Heart right ventricle (tissue), 16 donors: Measurements from ENCODE around the gene EGLN1. TPM values are rescaled to one million over a fixed set of nuclear protein-coding genes. Genes with fewer than 3 reads are reported as not detected.

Source experiments
- ATAC-seq, 8 donors: fragments of 200-7000 bp; cut with Tn5 transposase; one replicate each; pipeline ENCODE4 v1.9.1; 2020; ENCODE audit warnings: mild to moderate bottlenecking in 8 of 8, moderate library complexity in 8 of 8, moderate number of reproducible peaks in 1 of 8
- DNase-seq, 2 donors: peaks; one replicate each; pipeline ENCODE4 v3.0.0-alpha.2; 2020
- H3K27ac ChIP-seq, 10 donors: fragments of 200-600 bp; sonication (generic) in 2 of 10; one replicate each; pipeline versions ENCODE4 v1.5.0 to v1.8.0; 2020 to 2022; ENCODE audit warnings: mild to moderate bottlenecking in 3 of 10
- H3K27me3 ChIP-seq, 7 donors: fragments of 200-600 bp; one replicate each; pipeline ENCODE4 v1.8.0; 2021 to 2022; ENCODE audit warnings: mild to moderate bottlenecking in 2 of 7
- H3K36me3 ChIP-seq, 9 donors: fragments of 200-600 bp; sonication (generic) in 1 of 9; one replicate each; pipeline versions ENCODE4 v1.5.0 to v1.8.0; 2020 to 2022; ENCODE audit warnings: mild to moderate bottlenecking in 2 of 9
- H3K4me1 ChIP-seq, 9 donors: fragments of 200-600 bp; sonication (generic) in 1 of 9; one replicate each; pipeline versions ENCODE4 v1.5.0 to v1.8.0; 2020 to 2022; ENCODE audit warnings: mild to moderate bottlenecking in 4 of 9
- H3K4me3 ChIP-seq, 10 donors: fragments of 200-600 bp; sonication (generic) in 2 of 10; one replicate each; pipeline versions ENCODE4 v1.5.0 to v1.8.0; 2020 to 2022; ENCODE audit warnings: mild to moderate bottlenecking in 7 of 10, moderate library complexity in 2 of 10
- H3K9me3 ChIP-seq, 11 donors: fragments of 200-600 bp in 10 of 11; sonication (generic) in 2 of 11; one replicate each; pipeline versions ENCODE4 v1.5.0 to v1.8.0; 2013 to 2022; ENCODE audit warnings: mild to moderate bottlenecking in 2 of 11, control low read depth in 1 of 11, moderate library complexity in 1 of 11
- CTCF ChIP-seq, 9 donors: fragments of 200-600 bp; sonication (generic) in 2 of 9; IDR thresholded peaks; one replicate each; pipeline versions ENCODE4 v1.5.0 to v1.8.0; 2021 to 2022; ENCODE audit warnings: antibody characterized with exemption in 9 of 9, mild to moderate bottlenecking in 5 of 9, moderate library complexity in 1 of 9
- WGBS, 2 donors: extraction: QIAGEN DNeasy Blood & Tissue Kit; methylation state at CpG; one replicate each; pipeline ENCODE4 v1.1.7; 2013; ENCODE audit warnings: inconsistent platforms in 1 of 2; 5-methylcytosine and 5-hydroxymethylcytosine counted together
- intact Hi-C, 10 donors: fragments of 100-400 bp; cut with DNase I; formaldehyde crosslinking; loops; one replicate each; pipeline versions ENCODE4 v1.11.1 to v1.14.2; 2022
- polyA plus RNA-seq, 2 donors: library from polyadenylated mRNA; stranded (reverse); fragments of 200-250 nt; gene quantifications; one replicate each; pipeline ENCODE4 v1.2.3, GENCODE V29; 2013
- total RNA-seq, 10 donors: library from RNA; stranded (reverse); fragmentation: NEBNext Ultra II Directional in 3 of 10; extraction: Animal tissue kit (Norgen Biotek cat#: 25700) in 3 of 10; gene quantifications; one replicate each; pipeline versions ENCODE4 v1.2.1 to v1.2.4, GENCODE V29; 2021 to 2023
- donor health status: Arrhythmogenic right ventricular cardiomyopathy.
- donor health status: ischemic (EF 13 %, LVEDD 7.1; RV severe dilation, severe dysfunction).
- donor health status: healthy with polysubstance abuse.
- donor health status: DM: no; HTN: yes; CAD: no.
- donor health status: DM: no; HTN: no; CAD: no.
- donor health status: ischemic (EF 25% LVEDD 6.9; RV normal size, moderate dysfunction).
- donor health status: ischemic (EF 25% LVEDD 5.7; RV mildly dilated, moderate dysfunction).
- donor health status: healthy.
- donor health status: DM: yes; HTN: yes; CAD: no.
- donor health status: Ischemic cardiomyopathy.
- donor health status: ischemic (EF 35%, LVEDD 5.7; RV mildly dilated, moderate dysfunction).
- donor health status: nonischemic (EF 11% LVEDD 7.7; RV severe dilation, severe dysfunction).
- donor health status: DM: yes; HTN: yes; CAD: no.
- donor health status: PGD.
- donor health status: ischemic (EF 29% LVEDD 5.4; RV normal size, mild dysfunction).
- donor health status: nonischemic (EF 23%, LVEDD 6.1; RV moderate dilation, normal function).

Gene EGLN1
- total and polyA plus RNA-seq, 12 donors = 13.0 to 104 (median 65.8) TPM

- no peaks in the 10 kb centered on the region for H3K27me3 ChIP-seq
- peaks cover 0 to 25% (median 0%) of the 10 kb centered on the region in 9 donors for H3K36me3 ChIP-seq
- H3K4me1 ChIP-seq = peaks cover 4 to 59% (median 46%) of the 10 kb centered on the region in 9 donors
- H3K4me3 ChIP-seq = no peak overlapping the region
- H3K27ac ChIP-seq = no peak overlapping the region
- intact Hi-C loops = loop anchor here in 2 of 10 donors (5.0 kb wide), 2 partner anchors 36 to 41 kb away; no protein-coding TSS in a partner anchor
- ATAC-seq (peak in 1 of 8 donors; percentile 68), DNase-seq (no peak)
- H3K9me3 ChIP-seq = no peaks in the 10 kb centered on the region
- WGBS, 2 donors = 54 to 67% methylated on average over 4 of the region's 4 CpGs
- no peak for TF ChIP-seq CTCF (IDR thresholded peaks at IDR 0.05)
Measured at GRCh38 chr1:231376101-231376500, 46.0 kb downstream of the EGLN1 start.

- no peak for TF ChIP-seq CTCF (IDR thresholded peaks at IDR 0.05)
- DNase-seq (no peak), ATAC-seq (no peak)
- intact Hi-C loops = no loop called here
- Histone ChIP-seq H3K36me3 (peaks cover 0 to 42% (median 6%) of the 10 kb centered on the region in 9 donors), H3K27me3 (no peaks in the 10 kb centered on the region), H3K27ac (no peak overlapping the region), H3K9me3 (no peaks in the 10 kb centered on the region), H3K4me3 (no peak overlapping the region), H3K4me1 (peaks cover 4 to 57% (median 37%) of the 10 kb centered on the region in 9 donors)
- 81 to 82% methylated on average over 4 of the region's 4 CpGs for WGBS, 2 donors
Measured at GRCh38 chr1:231374394-231374793, 47.7 kb downstream of the EGLN1 start.

GRCh38 chr1:231372501-231372900, 49.6 kb downstream of the EGLN1 start:
- no peaks in the 10 kb centered on the region for H3K27me3 ChIP-seq
- H3K4me3 ChIP-seq = no peak overlapping the region
- H3K4me1 ChIP-seq = peaks cover 0 to 41% (median 18%) of the 10 kb centered on the region in 9 donors
- H3K27ac ChIP-seq = no peak overlapping the region
- DNase-seq (no peak), ATAC-seq (no peak)
- no peaks in the 10 kb centered on the region for H3K9me3 ChIP-seq
- TF ChIP-seq CTCF (IDR thresholded peaks at IDR 0.05) = no peak
- intact Hi-C loops = no loop called here
- H3K36me3 ChIP-seq = peaks cover 0 to 59% (median 12%) of the 10 kb centered on the region in 9 donors

- 68% methylated on average over 3 of the region's 3 CpGs for WGBS, 2 donors
- peaks cover 0 to 91% (median 19%) of the 10 kb centered on the region in 9 donors for H3K36me3 ChIP-seq
- intact Hi-C loops = loop anchor here in 3 of 10 donors (5.0 kb wide), 2 partner anchors 48 to 53 kb away; partner anchors contain the start of gene EGLN1 (in 1 of the 3)
- DNase-seq (no peak), ATAC-seq (no peak)
- H3K4me3 ChIP-seq = no peak overlapping the region
- no peaks in the 10 kb centered on the region for H3K27me3 ChIP-seq
- no peaks in the 10 kb centered on the region for H3K9me3 ChIP-seq
- H3K27ac ChIP-seq = peak overlapping the region in 1 of 10 donors; percentile 24
- H3K4me1 ChIP-seq = peaks cover 0 to 26% (median 0%) of the 10 kb centered on the region in 9 donors
- peak in 4 of 9 donors; percentile 4 to 21 (median 17) for TF ChIP-seq CTCF (IDR thresholded peaks at IDR 0.05)
Measured at GRCh38 chr1:231369282-231369681, 52.8 kb downstream of the EGLN1 start.
